AG04449 (cell line): Measurements from ENCODE around the gene PCCB.

Source experiments
- CTCF ChIA-PET: fragments of 350-600 bp; formaldehyde crosslinking; extraction: SDS; loops from one replicate; lab custom pipeline; 2021; ENCODE audit warnings: antibody characterized with exemption; lab: Yijun Ruan, JAX
- POLR2A ChIA-PET: fragments of 400-600, 350-600 bp; formaldehyde crosslinking; extraction: SDS; loops from one replicate; lab custom pipeline; 2020; ENCODE audit warnings: antibody characterized with exemption, inconsistent platforms; lab: Yijun Ruan, JAX
- DNase-seq: peaks from one replicate; pipeline ENCODE4 v3.0.0-alpha.2; 2010; ENCODE audit warnings: low read depth, low spot score
- H3K4me3 ChIP-seq: 2 replicates; pipeline ENCODE4 v1.5.1; 2011; ENCODE audit warnings: low read depth, mild to moderate bottlenecking, control low read depth, low read length
- TF ChIP-seq, protein P1 (sequence below): IDR thresholded peaks from one replicate; pipeline ENCODE4 v1.5.1; 2011; ENCODE audit warnings: mild to moderate bottlenecking, moderate library complexity, low read length, control low read depth, inconsistent platforms; ENCODE audit not compliant: insufficient read depth; ENCODE audit errors: missing control alignments

The PCCB gene

DNA sequence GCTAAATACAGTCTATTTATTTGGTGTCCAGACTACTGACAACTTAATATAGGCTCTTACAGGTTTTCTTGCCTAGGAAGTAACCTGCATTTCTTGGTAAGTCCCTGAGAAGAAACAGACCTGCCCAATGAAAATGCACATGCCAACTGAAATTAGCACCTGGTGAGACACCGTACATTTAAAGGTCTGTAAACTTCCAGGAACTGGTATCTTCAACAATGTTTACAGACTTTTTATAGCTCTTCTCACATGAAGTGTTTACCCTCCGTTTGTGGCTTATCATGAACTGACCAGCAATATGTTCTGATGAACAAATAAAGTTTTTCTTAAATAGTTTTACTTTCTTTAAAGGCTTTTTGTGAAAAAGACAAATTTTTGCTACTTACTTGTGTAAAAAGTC is 93.3 kb downstream of the PCCB start:
- ChIA-PET POLR2A (no interaction called here), CTCF (interaction anchor here (0.6 to 1.2 kb wide), 2 partner anchors 47 to 409 kb away, joined by 3 read pairs; no protein-coding TSS in a partner anchor)
- H3K4me3 ChIP-seq: no peak overlapping the region
- no peak for DNase-seq
- TF ChIP-seq, protein P1, sequence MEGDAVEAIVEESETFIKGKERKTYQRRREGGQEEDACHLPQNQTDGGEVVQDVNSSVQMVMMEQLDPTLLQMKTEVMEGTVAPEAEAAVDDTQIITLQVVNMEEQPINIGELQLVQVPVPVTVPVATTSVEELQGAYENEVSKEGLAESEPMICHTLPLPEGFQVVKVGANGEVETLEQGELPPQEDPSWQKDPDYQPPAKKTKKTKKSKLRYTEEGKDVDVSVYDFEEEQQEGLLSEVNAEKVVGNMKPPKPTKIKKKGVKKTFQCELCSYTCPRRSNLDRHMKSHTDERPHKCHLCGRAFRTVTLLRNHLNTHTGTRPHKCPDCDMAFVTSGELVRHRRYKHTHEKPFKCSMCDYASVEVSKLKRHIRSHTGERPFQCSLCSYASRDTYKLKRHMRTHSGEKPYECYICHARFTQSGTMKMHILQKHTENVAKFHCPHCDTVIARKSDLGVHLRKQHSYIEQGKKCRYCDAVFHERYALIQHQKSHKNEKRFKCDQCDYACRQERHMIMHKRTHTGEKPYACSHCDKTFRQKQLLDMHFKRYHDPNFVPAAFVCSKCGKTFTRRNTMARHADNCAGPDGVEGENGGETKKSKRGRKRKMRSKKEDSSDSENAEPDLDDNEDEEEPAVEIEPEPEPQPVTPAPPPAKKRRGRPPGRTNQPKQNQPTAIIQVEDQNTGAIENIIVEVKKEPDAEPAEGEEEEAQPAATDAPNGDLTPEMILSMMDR: no peak

DNA sequence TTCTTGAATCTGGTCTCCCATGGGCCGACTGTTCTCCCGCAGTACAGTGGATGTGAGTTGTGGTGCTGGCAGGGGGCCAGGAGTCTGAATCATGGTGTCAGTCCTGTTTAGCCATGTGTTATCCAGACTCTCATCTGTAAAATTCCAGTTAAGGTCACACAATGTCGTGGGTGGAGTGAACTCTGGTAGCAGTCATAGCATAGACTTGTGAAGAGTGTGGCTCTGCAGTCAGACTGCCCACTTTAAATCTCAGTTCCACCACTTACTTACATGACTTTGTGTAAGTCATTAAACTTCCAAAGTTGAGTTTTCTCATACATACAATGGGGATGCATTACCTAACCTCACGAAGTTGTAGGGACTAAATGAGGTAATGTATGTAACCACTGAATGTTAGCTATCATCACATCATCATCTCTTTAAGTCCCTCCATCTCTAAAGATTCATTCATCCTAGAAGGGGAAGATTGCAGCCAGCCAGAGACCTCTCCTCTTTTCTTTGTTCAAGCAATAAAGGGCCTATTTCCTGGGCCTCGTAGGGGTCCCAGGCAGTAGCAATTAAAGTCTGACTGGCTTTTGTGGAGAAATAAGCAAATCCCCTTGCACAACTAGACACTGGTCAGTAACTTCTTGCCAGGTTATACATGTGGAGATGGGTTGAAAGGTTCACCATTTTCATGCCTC is 93.9 kb downstream of the PCCB start:
- H3K4me3 ChIP-seq: no peak overlapping the region
- peak; percentile 87 for DNase-seq
- TF ChIP-seq, protein P1: no peak
- ChIA-PET CTCF (interaction anchor here (0.6 to 1.2 kb wide), 2 partner anchors 46 to 408 kb away, joined by 3 read pairs; no protein-coding TSS in a partner anchor), POLR2A (no interaction called here)

- ChIA-PET POLR2A (interaction anchor here (0.7 kb wide), 1 partner anchor 17 kb away, joined by 3 read pairs; no protein-coding TSS in a partner anchor), CTCF (interaction anchor here (0.6 to 1.2 kb wide), 2 partner anchors 8 to 9 kb away, joined by 3 read pairs; no protein-coding TSS in a partner anchor)
- H3K4me3 ChIP-seq: no peak overlapping the region
- no peak for DNase-seq
- TF ChIP-seq, protein P1: no peak
These were observed 96.3 kb downstream of the PCCB start for GRCh38 chr3:136346486-136346885.

- CTCF ChIA-PET: interaction anchor here (0.7 to 4.1 kb wide), 8 partner anchors 9 to 649 kb away, joined by 3 to 18 read pairs (median 6); partner anchors contain the start of gene STAG1
- peak; percentile 86 for DNase-seq
- H3K4me3 ChIP-seq: no peak overlapping the region; the same call in 1 of the 2 replicates
- TF ChIP-seq, protein P1: no peak
- POLR2A ChIA-PET: interaction anchor here (0.9 to 1.2 kb wide), 5 partner anchors 14 to 512 kb away, joined by 3 to 7 read pairs (median 3); partner anchors contain the start of genes MSL2, NCK1 and STAG1
These were observed 100.0 kb downstream of the PCCB start for GRCh38 chr3:136350132-136350531.

- TF ChIP-seq, protein P1: no peak
- CTCF ChIA-PET: interaction anchor here (0.7 to 4.1 kb wide), 8 partner anchors 8 to 648 kb away, joined by 3 to 18 read pairs (median 6); partner anchors contain the start of gene STAG1
- DNase-seq: no peak
- H3K4me3 ChIP-seq: no peak overlapping the region; the same call in 1 of the 2 replicates
- POLR2A ChIA-PET: interaction anchor here (0.9 to 1.2 kb wide), 4 partner anchors 15 to 402 kb away, joined by 3 to 7 read pairs (median 4); partner anchors contain the start of genes MSL2 and STAG1
These were observed 100.4 kb downstream of the PCCB start for GRCh38 chr3:136350557-136350956.

DNA sequence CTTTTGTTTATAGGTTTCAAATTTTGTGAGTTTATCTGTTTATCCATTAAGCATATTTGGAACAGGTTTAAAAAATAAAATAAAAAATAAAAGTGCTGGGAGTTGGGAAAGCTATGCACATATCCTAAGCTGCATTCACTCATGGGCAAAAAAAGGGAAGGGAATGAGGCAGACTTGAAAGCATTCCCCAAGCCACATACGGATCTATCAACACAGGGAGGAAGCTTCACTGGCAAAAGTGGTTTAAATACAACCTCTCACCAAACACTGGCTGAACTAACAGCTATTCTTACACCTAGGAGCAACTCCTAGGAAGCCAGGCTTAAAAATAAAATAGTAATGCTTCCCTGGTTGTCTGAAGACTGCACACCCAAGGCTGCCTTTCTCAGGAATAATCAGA is 101.2 kb downstream of the PCCB start:
- TF ChIP-seq, protein P1: no peak
- H3K4me3 ChIP-seq: no peak overlapping the region
- CTCF ChIA-PET: interaction anchor here (1.0 to 4.1 kb wide), 8 partner anchors 7 to 663 kb away, joined by 3 to 18 read pairs (median 6); partner anchors contain the start of gene STAG1
- POLR2A ChIA-PET: interaction anchor here (1.1 kb wide), 1 partner anchor 401 kb away, joined by 4 read pairs; the partner anchor contains the start of gene STAG1
- DNase-seq: no peak
